Sigmoid colon (tissue), 4 donors: ENCODE data around the gene HDAC4.

Source experiments
- POLR2AphosphoS5 ChIP-seq, 4 donors: sonication (generic); formaldehyde crosslinking; IDR thresholded peaks; one replicate each; pipeline ENCODE4 v1.6.1; 2017; ENCODE audit warnings: antibody characterized with exemption in 4 of 4
- TF ChIP-seq, protein P1 (sequence below), 4 experiments: fragments of 450-650 bp in 3 of 4; fragments of 200-600 bp in 1 of 4; IDR thresholded peaks; one replicate each; pipeline ENCODE4 v1.5.1; 2016 to 2019; ENCODE audit warnings: antibody characterized with exemption in 4 of 4, mild to moderate bottlenecking in 3 of 4, moderate library complexity in 2 of 4

DNA sequence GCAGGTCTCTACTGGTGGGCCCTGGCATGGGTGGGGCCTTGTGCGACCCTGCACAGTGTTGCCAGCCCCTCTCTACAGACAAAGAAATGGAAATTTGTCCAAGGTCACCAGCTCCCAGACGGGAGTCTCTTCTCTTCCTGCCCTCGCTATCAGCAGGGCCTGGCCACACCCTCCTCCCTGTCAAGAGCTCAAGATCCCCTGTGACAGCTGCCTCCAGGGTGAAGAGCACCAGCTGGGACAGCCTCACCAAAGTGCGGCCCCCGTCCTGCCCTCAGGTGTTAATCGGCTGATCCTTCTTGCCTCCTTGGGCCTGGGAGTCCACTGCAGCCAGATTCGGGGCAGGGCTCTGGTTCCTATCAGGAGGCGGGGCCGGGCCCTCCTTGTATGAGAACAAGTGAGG is 293.9 kb downstream of the HDAC4 start:
- TF ChIP-seq, protein P1, sequence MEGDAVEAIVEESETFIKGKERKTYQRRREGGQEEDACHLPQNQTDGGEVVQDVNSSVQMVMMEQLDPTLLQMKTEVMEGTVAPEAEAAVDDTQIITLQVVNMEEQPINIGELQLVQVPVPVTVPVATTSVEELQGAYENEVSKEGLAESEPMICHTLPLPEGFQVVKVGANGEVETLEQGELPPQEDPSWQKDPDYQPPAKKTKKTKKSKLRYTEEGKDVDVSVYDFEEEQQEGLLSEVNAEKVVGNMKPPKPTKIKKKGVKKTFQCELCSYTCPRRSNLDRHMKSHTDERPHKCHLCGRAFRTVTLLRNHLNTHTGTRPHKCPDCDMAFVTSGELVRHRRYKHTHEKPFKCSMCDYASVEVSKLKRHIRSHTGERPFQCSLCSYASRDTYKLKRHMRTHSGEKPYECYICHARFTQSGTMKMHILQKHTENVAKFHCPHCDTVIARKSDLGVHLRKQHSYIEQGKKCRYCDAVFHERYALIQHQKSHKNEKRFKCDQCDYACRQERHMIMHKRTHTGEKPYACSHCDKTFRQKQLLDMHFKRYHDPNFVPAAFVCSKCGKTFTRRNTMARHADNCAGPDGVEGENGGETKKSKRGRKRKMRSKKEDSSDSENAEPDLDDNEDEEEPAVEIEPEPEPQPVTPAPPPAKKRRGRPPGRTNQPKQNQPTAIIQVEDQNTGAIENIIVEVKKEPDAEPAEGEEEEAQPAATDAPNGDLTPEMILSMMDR (IDR thresholded peaks at IDR 0.05), result no peak
- no peak for TF ChIP-seq POLR2AphosphoS5 (IDR thresholded peaks at IDR 0.05)
